GM12878 (cell line): ENCODE measurements around the gene ZNF576. TPM values are rescaled to one million over a fixed set of nuclear protein-coding genes. Genes with fewer than 3 reads are reported as not detected.

Source experiments
- ATF7 ChIP-seq: fragments of 450-650 bp; IDR thresholded peaks from 2 replicates; pipeline ENCODE4 v1.6.1; 2016; ENCODE audit warnings: low read depth, mild to moderate bottlenecking
- BCL11A ChIP-seq: IDR thresholded peaks from 2 replicates; pipeline ENCODE4 v1.6.1; 2011; ENCODE audit warnings: low read depth, low read length
- CBFB ChIP-seq: IDR thresholded peaks from 2 replicates; pipeline ENCODE4 v1.6.1; 2016; ENCODE audit warnings: antibody characterized with exemption, low read depth
- CBX5 ChIP-seq: sonication (generic); IDR thresholded peaks from 2 replicates; pipeline ENCODE4 v1.6.1; 2016; ENCODE audit warnings: low read depth, moderate library complexity, mild to moderate bottlenecking, inconsistent platforms
- CREM ChIP-seq: IDR thresholded peaks from 2 replicates; pipeline ENCODE4 v1.6.1; 2014; ENCODE audit warnings: antibody characterized with exemption, low read depth
- NBN ChIP-seq: fragments of 450-650 bp; IDR thresholded peaks from 2 replicates; pipeline ENCODE4 v1.6.1; 2016
- POLR2AphosphoS5 ChIP-seq: IDR thresholded peaks from 2 replicates; pipeline ENCODE4 v1.6.1; 2011; ENCODE audit warnings: mild to moderate bottlenecking, low read length, inconsistent platforms
- RELA ChIP-seq: fragments of 450-650 bp; IDR thresholded peaks from 2 replicates; pipeline ENCODE4 v1.8.0; 2014; ENCODE audit warnings: borderline replicate concordance; ENCODE audit not compliant: partially characterized antibody
- RUNX3 ChIP-seq: IDR thresholded peaks from 2 replicates; pipeline ENCODE4 v1.6.1; 2012; ENCODE audit warnings: low read length, inconsistent platforms
- TBL1XR1 ChIP-seq: IDR thresholded peaks from 2 replicates; pipeline ENCODE4 v1.6.1; 2012; ENCODE audit warnings: low read depth, low read length, improper control_type of control experiment
- TCF12 ChIP-seq: IDR thresholded peaks from 2 replicates; pipeline ENCODE4 v1.6.1; 2011; ENCODE audit warnings: low read depth, mild to moderate bottlenecking, low read length
- polyA plus RNA-seq, 11 experiments: library from polyadenylated mRNA; depleted of rRNA in 4 of 11; unstranded in 6 of 11; stranded (reverse) in 5 of 11; fragments of >200 nt; fragmentation: Nextera tagmentation in 4 of 11; fragmentation: Illumina TruSeq in 1 of 11; extraction: Ambion mirVana in 4 of 11; extraction: Trizol in 1 of 11; gene quantifications; 1 replicate in 1 of 11; 2 replicates in 10 of 11; pipeline versions ENCODE4 v1.2.1 to v1.2.3, GENCODE V29; 2011 to 2016; ENCODE audit warnings: inconsistent platforms in 2 of 11, missing spikeins in 2 of 11, low read depth in 1 of 11
- total RNA-seq, 4 experiments: library from RNA; depleted of rRNA in 3 of 4; stranded (reverse); fragments of >200 nt in 3 of 4; fragmentation: Illumina TruSeq in 1 of 4; extraction: Trizol in 1 of 4; gene quantifications; 2 replicates each; pipeline versions ENCODE4 v1.2.1 to v1.2.3, GENCODE V29; 2013 to 2021
- TF ChIP-seq, protein P1 (sequence below): fragments of 450-650 bp; IDR thresholded peaks from 2 replicates; pipeline ENCODE4 v1.6.1; 2017; ENCODE audit warnings: mild to moderate bottlenecking, low read depth, inconsistent platforms; ENCODE audit not compliant: poor library complexity, severe bottlenecking
- TF ChIP-seq, protein P2 (sequence below): fragments of 450-650 bp; formaldehyde crosslinking; IDR thresholded peaks from 2 replicates; pipeline ENCODE4 v1.4.0; 2020; ENCODE audit warnings: mild to moderate bottlenecking, moderate library complexity
- TF ChIP-seq, protein P3 (sequence below): fragments of 150-350 bp; IDR thresholded peaks from 2 replicates; pipeline ENCODE4 v1.6.1; 2014; ENCODE audit warnings: mild to moderate bottlenecking, low read depth, low read length
- TF ChIP-seq, protein P4 (sequence below): fragments of 450-650 bp; IDR thresholded peaks from 2 replicates; pipeline ENCODE4 v1.6.1; 2014; ENCODE audit warnings: mild to moderate bottlenecking
- TF ChIP-seq, protein P5 (sequence below): IDR thresholded peaks from 2 replicates; pipeline ENCODE4 v1.6.1; 2011; ENCODE audit warnings: low read depth, mild to moderate bottlenecking, low read length, moderate library complexity, borderline replicate concordance; ENCODE audit errors: extremely low read depth
- TF ChIP-seq, protein P6 (sequence below): fragments of 450-650 bp; IDR thresholded peaks from 2 replicates; pipeline ENCODE4 v1.6.1; 2016; ENCODE audit warnings: mild to moderate bottlenecking
- TF ChIP-seq, protein P7 (sequence below): IDR thresholded peaks from 2 replicates; pipeline ENCODE4 v1.6.1; 2011; ENCODE audit warnings: mild to moderate bottlenecking, low read depth, low read length, moderate library complexity; ENCODE audit not compliant: insufficient replicate concordance

Gene ZNF576
- total and polyA plus RNA-seq, 10 of the 15 experiments (the other 5 are each of a cell fraction or from before 2014, with no cell fraction given): 7.4 to 29.8 (median 14.3) TPM

DNA sequence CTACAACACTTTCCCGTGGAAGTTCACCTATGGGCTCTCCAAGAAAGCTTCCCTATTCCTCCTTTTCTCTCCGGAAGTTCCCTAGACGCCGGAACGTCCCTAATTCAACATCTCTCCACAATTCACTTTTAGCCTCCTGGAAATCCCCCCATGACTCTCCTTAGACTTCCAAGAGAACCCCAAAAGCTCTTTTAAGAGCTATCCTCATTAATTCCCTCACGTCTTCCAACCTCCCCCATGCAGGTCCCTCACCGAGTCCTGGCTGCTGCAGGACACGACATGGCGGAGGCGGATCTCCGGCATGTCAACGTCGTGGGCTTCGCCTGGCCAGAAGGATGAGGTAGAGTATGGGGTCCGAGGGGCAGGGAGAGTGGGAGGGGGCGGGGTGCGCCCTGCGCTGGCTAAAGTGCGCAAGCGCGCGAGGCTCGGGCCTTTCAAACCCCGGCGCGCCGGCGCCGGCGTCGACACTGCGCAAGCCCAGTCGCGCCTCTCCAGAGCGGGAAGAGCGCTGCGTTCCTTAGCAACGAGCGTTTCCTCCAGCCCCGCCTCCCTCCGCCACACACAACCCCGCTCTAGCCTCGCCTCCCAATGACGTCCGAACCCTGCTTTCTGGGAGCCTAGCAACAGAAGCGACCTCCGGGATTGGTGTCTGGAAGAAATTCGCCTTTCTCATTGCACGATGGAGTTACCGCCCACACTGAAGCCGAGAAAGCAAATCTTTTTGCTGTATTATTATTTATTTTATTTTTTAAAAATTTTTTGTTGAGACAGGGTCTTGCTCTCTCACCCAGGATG lies 21.0 kb upstream of the ZNF576 start, which contains the start of the genes PINLYP and XRCC1 (continued):
- TF ChIP-seq, protein P1, sequence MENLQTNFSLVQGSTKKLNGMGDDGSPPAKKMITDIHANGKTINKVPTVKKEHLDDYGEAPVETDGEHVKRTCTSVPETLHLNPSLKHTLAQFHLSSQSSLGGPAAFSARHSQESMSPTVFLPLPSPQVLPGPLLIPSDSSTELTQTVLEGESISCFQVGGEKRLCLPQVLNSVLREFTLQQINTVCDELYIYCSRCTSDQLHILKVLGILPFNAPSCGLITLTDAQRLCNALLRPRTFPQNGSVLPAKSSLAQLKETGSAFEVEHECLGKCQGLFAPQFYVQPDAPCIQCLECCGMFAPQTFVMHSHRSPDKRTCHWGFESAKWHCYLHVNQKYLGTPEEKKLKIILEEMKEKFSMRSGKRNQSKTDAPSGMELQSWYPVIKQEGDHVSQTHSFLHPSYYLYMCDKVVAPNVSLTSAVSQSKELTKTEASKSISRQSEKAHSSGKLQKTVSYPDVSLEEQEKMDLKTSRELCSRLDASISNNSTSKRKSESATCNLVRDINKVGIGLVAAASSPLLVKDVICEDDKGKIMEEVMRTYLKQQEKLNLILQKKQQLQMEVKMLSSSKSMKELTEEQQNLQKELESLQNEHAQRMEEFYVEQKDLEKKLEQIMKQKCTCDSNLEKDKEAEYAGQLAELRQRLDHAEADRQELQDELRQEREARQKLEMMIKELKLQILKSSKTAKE: no peak
- TF ChIP-seq, protein P2, sequence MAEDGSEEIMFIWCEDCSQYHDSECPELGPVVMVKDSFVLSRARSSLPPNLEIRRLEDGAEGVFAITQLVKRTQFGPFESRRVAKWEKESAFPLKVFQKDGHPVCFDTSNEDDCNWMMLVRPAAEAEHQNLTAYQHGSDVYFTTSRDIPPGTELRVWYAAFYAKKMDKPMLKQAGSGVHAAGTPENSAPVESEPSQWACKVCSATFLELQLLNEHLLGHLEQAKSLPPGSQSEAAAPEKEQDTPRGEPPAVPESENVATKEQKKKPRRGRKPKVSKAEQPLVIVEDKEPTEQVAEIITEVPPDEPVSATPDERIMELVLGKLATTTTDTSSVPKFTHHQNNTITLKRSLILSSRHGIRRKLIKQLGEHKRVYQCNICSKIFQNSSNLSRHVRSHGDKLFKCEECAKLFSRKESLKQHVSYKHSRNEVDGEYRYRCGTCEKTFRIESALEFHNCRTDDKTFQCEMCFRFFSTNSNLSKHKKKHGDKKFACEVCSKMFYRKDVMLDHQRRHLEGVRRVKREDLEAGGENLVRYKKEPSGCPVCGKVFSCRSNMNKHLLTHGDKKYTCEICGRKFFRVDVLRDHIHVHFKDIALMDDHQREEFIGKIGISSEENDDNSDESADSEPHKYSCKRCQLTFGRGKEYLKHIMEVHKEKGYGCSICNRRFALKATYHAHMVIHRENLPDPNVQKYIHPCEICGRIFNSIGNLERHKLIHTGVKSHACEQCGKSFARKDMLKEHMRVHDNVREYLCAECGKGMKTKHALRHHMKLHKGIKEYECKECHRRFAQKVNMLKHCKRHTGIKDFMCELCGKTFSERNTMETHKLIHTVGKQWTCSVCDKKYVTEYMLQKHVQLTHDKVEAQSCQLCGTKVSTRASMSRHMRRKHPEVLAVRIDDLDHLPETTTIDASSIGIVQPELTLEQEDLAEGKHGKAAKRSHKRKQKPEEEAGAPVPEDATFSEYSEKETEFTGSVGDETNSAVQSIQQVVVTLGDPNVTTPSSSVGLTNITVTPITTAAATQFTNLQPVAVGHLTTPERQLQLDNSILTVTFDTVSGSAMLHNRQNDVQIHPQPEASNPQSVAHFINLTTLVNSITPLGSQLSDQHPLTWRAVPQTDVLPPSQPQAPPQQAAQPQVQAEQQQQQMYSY (CRISPR knock-in tag): no peak
- TF ChIP-seq RELA (peak; percentile 75), RUNX3 (no peak), BCL11A (no peak), CREM (peak; percentile 94), CBX5 (no peak), POLR2AphosphoS5 (peak; percentile 65; the same call in 1 of the 2 replicates), CBFB (no peak), TBL1XR1 (no peak), TCF12 (no peak), ATF7 (peak; percentile 56; the same call in 1 of the 2 replicates), NBN (0 out of 2 replicates have a peak, but pooled peaks have one; percentile 34)
- TF ChIP-seq, protein P3, sequence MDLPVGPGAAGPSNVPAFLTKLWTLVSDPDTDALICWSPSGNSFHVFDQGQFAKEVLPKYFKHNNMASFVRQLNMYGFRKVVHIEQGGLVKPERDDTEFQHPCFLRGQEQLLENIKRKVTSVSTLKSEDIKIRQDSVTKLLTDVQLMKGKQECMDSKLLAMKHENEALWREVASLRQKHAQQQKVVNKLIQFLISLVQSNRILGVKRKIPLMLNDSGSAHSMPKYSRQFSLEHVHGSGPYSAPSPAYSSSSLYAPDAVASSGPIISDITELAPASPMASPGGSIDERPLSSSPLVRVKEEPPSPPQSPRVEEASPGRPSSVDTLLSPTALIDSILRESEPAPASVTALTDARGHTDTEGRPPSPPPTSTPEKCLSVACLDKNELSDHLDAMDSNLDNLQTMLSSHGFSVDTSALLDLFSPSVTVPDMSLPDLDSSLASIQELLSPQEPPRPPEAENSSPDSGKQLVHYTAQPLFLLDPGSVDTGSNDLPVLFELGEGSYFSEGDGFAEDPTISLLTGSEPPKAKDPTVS: no peak
- TF ChIP-seq, protein P4, sequence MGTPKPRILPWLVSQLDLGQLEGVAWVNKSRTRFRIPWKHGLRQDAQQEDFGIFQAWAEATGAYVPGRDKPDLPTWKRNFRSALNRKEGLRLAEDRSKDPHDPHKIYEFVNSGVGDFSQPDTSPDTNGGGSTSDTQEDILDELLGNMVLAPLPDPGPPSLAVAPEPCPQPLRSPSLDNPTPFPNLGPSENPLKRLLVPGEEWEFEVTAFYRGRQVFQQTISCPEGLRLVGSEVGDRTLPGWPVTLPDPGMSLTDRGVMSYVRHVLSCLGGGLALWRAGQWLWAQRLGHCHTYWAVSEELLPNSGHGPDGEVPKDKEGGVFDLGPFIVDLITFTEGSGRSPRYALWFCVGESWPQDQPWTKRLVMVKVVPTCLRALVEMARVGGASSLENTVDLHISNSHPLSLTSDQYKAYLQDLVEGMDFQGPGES: peak; percentile 14; the same call in 1 of the 2 replicates
- TF ChIP-seq, protein P5, sequence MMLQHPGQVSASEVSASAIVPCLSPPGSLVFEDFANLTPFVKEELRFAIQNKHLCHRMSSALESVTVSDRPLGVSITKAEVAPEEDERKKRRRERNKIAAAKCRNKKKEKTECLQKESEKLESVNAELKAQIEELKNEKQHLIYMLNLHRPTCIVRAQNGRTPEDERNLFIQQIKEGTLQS: peak; percentile 36; the same call in 1 of the 2 replicates
- TF ChIP-seq, protein P6, sequence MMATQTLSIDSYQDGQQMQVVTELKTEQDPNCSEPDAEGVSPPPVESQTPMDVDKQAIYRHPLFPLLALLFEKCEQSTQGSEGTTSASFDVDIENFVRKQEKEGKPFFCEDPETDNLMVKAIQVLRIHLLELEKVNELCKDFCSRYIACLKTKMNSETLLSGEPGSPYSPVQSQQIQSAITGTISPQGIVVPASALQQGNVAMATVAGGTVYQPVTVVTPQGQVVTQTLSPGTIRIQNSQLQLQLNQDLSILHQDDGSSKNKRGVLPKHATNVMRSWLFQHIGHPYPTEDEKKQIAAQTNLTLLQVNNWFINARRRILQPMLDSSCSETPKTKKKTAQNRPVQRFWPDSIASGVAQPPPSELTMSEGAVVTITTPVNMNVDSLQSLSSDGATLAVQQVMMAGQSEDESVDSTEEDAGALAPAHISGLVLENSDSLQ: peak; percentile 5; the same call in 1 of the 2 replicates
- TF ChIP-seq, protein P7, sequence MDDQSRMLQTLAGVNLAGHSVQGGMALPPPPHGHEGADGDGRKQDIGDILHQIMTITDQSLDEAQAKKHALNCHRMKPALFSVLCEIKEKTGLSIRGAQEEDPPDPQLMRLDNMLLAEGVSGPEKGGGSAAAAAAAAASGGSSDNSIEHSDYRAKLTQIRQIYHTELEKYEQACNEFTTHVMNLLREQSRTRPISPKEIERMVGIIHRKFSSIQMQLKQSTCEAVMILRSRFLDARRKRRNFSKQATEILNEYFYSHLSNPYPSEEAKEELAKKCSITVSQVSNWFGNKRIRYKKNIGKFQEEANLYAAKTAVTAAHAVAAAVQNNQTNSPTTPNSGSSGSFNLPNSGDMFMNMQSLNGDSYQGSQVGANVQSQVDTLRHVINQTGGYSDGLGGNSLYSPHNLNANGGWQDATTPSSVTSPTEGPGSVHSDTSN: no peak
